ENCODE data around the gene CCDC185.

- TF ChIP-seq, protein P1, sequence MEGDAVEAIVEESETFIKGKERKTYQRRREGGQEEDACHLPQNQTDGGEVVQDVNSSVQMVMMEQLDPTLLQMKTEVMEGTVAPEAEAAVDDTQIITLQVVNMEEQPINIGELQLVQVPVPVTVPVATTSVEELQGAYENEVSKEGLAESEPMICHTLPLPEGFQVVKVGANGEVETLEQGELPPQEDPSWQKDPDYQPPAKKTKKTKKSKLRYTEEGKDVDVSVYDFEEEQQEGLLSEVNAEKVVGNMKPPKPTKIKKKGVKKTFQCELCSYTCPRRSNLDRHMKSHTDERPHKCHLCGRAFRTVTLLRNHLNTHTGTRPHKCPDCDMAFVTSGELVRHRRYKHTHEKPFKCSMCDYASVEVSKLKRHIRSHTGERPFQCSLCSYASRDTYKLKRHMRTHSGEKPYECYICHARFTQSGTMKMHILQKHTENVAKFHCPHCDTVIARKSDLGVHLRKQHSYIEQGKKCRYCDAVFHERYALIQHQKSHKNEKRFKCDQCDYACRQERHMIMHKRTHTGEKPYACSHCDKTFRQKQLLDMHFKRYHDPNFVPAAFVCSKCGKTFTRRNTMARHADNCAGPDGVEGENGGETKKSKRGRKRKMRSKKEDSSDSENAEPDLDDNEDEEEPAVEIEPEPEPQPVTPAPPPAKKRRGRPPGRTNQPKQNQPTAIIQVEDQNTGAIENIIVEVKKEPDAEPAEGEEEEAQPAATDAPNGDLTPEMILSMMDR (IDR thresholded peaks at IDR 0.05; ENCODE audit: low read depth, low read length): no peak
- TF ChIP-seq POLR2A (IDR thresholded peaks at IDR 0.05; ENCODE audit: extremely low read depth, insufficient read length) (no peak), MYC (IDR thresholded peaks at IDR 0.05; ENCODE audit: low read depth, low read length) (no peak)
Measured at GRCh38 chr1:223345720-223346119, 47.5 kb upstream of the CCDC185 start.

All from NB4 (cell line).